GM21447 (cell line): Measurements from ENCODE around the gene ZSWIM9.

ENCODE experiments used
- ATAC-seq: cut with Tn5 transposase; IDR thresholded peaks from one replicate; pipeline ENCODE4 v1.9.1; 2021; ENCODE audit not compliant: unreplicated experiment

The ZSWIM9 gene

DNA sequence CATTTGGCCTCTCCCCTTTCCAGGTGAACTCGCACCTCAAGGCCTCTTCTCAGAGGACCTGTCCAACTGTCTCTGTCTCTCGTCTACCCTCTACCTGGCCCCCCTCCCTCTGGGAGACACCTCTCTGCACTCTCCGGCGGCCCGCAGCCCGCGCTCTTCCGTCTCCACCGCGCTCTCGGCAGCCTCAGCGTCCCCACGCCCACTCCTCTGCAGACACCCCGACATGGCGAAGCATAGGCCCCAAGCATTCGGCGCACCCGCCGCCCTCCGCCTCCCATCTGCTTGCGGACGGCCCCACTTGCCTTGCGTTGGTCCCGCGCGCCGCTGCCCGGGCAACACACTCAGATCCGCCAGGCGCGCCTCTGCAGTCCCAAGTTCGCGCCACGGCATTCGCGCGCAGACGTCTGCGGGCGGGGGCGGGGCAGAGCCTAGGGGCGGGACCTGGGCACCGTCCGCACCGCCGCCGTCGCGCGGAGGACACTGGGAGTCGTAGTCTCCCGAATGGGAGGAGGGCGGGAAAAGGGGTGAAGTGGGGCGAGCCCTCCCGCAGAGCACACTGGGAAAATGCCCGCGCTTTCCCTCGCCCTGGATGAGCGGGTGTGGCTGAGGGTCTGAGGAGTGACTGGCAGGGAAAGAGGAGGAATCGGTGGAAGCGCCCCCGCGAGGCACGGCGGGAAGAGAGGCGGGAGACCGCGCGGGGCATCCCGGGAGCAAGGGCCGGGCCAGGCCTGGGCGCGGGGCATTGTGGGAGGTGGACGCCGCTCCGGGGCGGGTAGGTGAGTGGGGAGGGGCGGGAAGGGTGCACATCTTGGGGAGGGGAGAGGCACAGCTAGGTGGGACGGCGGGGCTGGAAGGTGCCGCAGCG is at the start of gene ZSWIM9, which contains the start of gene LIG1:
TSS of gene ZSWIM9 (plus strand) at position 742 of the 865 bp plus-strand sequence. CDS start 1,123 bp downstream, outside the sequence.
TSS of gene LIG1 (minus strand) at position 406 of the 865 bp plus-strand sequence. CDS start 4,778 bp downstream, outside the sequence.
- peak; percentile 67 for ATAC-seq

- no peak for ATAC-seq
These were observed 49.4 kb upstream of the ZSWIM9 start for GRCh38 chr19:48121066-48121465.

DNA sequence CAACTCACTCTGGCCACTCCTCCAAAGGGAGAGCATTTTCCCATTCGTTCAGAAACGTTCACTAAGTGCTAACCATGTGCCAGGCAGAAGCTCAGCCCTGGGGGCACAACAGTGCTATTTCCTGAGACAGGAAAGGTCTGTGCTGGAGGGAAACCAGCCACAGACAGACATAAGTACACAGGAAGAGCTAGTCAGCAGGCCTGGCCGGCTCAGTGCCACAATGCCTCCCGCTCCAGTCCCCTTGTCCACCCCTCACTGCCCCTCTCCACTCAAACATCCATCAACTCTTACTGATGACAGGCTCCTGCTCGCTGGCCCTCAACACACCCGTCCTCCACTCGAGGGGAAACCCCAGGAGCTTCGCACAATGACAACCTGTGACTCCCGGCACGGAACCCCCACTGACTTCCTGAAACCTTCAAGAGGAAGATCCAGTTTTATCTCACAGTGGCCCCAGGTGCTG is 48.5 kb upstream of the ZSWIM9 start:
- peak; percentile 51 for ATAC-seq

GRCh38 chr19:48122421-48122820 is 48.1 kb upstream of the ZSWIM9 start:
- ATAC-seq = no peak

- no peak for ATAC-seq
These were observed 46.4 kb upstream of the ZSWIM9 start for GRCh38 chr19:48123907-48124651.

- no peak for ATAC-seq
These were observed 42.9 kb upstream of the ZSWIM9 start for GRCh38 chr19:48127561-48127960.

GRCh38 chr19:48133094-48133493 is 37.4 kb upstream of the ZSWIM9 start:
- ATAC-seq = no peak

GRCh38 chr19:48135411-48135810 is 35.1 kb upstream of the ZSWIM9 start:
- ATAC-seq = no peak

DNA sequence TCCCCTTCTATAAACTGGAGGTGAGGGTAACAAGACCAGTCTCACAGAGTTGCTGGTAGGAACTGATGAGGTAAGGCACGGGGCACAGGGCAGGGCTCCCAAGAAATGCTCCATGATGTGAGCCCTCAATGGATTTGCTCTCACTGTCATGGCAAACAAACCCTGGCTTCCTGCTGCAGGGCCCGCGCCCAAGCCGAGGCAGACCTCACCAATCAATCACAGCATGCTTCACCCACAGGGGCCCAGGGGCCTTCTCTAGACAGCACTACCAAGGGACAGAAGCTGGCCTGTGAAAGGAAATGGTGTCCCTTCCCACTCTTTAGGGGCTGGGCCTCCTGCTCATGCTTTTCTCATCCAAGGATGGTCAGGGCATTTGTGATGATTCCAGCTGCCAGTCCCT is 33.9 kb upstream of the ZSWIM9 start:
- ATAC-seq = no peak

- no peak for ATAC-seq
These were observed 33.1 kb upstream of the ZSWIM9 start for GRCh38 chr19:48137411-48137810.

GRCh38 chr19:48139053-48139452 is 31.4 kb upstream of the ZSWIM9 start:
- ATAC-seq = no peak

GRCh38 chr19:48147597-48148175 is 22.8 kb upstream of the ZSWIM9 start:
- no peak for ATAC-seq

- ATAC-seq = no peak
These were observed 21.9 kb upstream of the ZSWIM9 start for GRCh38 chr19:48148576-48148975.

- no peak for ATAC-seq
These were observed 21.1 kb upstream of the ZSWIM9 start for GRCh38 chr19:48149430-48149829.

DNA sequence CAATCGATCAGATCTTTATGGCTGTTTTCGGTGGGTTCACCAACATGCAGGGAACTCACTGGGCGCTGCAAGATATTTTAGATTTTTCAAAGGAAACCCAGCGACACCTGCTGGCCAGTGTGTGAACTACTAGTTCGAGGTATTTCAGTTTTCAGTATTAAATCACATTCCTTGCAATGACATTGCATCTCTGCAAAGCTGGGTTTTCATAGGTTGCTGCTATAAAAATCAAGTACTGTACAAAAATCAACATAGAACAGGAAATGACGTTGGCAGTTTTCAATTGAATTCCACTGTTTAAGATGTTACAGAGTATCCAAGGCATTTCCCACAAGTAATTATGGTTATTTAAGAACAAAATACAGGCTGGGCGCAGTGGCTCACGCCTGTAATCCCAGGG is 17.9 kb upstream of the ZSWIM9 start:
- ATAC-seq = no peak

GRCh38 chr19:48154003-48154402 is 16.5 kb upstream of the ZSWIM9 start:
- no peak for ATAC-seq

DNA sequence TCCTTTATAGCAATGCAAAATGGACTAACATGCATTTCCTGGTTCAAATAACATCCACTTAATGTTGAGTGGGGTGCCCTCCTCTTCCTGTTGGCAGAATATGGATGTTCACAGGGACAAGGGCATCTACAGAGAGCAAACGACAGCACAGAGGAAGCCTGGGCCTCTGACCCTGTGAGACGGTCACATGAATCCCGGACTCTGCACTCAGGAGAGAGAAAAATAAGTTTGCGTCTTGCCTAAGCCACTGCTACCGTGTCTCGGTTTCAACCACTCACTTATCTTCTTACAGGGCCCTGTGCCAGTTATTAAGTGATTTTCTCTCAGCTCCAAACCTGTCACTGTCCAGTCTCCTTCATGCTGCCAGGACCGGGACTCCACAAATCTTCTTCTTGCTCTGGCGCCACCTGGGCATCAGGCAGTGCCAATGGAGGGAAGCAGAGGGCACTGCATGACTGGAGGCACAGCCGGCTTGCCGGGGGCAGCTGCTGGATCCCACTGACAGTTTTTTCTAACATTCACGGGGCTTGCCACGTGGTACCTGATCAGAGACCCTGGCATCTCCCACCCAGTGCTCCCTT is 12.2 kb upstream of the ZSWIM9 start:
- no peak for ATAC-seq

DNA sequence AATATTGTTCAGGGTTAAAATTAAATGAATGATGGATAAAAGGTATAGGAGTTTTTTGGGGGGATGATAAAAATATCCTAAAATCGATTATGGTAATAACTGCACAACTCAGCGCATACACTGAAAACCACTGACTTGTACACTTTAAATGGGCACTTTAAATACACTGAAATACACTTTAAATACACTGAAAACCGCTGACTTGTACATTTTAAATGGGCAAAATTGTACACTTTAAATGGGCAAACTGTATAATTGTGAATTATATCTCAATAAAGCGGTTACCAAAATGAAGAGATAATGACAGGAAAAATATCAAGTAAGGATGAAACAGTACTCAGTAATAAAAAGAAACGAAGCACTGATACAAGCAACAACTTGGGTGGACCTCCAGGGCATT is 1.8 kb upstream of the ZSWIM9 start:
- ATAC-seq = no peak

GRCh38 chr19:48169578-48169938 is 922 bp upstream of the ZSWIM9 start:
- ATAC-seq = peak; percentile 12

DNA sequence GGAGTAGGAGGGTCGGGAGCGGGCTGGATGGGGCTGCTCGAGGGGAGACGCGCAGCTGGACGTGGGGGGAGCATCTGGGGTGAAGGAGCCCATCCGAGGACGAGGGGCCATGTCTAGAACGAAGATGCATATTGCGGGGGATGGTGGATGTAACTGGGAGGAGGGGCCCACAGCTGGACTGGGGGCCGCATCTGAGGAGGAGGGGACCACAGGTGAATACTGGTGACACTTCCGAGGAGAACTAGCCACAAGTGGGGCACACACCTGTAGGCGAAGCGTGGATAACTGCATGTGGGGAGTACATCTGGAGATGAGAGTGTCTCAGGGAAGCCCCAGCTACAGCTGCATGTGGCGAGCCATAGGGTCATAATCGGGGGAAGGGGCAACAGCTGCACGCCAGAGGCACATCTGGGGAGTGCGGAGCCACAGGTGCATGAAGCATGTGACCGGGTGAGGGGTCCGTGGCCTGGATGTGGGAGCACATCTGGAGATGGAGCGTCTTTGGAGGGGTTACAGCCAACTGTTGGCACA is 402 bp downstream of the ZSWIM9 start:
- ATAC-seq = no peak

DNA sequence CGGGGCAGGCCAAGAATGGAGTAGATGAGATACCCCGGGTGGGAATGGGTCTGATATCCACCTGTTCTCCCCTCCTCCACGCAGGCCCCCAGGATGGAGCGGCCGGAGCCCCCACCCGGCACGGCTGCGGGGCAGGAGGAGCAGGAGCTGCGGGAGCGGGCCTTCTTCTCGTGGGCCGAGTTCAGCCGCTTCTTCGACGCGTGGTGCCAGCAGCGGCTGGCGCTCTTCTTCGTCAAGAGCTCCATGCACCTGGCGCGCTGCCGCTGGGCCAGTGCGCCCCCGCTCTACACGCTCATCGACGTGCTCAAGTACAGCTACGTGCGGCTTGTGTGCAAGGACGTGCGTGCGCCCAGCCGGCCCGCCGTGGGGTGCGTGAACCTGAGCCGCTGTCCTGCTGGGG is 1.2 kb downstream of the ZSWIM9 start:
- ATAC-seq = no peak
